Measurements from ENCODE around the gene ZFP36L2. TPM values are rescaled to one million over a fixed set of nuclear protein-coding genes. Genes with fewer than 3 reads are reported as not detected.

ZFP36L2 gene
- total and polyA plus RNA-seq, 10 of the 15 experiments (the other 5 are each of a cell fraction or from before 2014, with no cell fraction given): 4.3 to 64.9 (median 19.5) TPM

DNA sequence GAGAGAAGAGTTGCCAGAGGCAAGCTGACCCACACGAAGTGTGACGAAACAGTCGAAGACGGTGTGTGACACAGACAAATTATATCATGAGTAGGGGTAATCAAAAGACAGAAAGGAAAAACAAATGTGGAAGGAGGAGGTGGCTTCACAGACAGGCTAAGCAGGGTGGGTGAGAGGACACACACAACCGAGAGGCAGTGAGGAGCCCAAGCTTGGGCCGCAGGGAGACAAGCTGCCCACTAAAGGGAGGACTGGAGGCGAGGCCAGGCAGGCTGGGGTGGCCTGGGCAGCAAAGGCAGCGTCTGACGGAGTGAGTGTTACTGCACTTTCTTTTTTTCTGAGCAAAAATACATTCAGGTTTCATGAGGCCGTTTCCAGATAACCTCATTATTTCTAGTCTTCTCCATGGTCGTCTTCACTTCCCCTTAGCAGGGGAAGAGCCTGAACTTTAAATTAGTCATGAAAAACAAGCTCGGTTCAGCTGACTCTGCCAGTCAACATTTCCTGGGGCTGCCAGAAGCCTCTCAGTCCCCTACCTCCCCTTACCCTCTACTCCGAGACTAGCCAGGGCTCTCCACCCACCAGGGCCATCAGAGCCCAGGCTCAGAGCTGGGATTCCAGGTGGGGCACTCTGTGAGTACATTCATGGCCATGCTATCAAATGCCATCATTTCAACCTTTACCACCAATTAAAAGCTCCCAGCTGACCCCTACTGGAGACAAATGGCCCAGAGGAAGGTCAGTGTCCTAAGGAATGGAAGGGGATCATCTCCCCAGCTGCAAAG lies 13.8 kb upstream of the ZFP36L2 start (continued):
- TF ChIP-seq, protein P1, sequence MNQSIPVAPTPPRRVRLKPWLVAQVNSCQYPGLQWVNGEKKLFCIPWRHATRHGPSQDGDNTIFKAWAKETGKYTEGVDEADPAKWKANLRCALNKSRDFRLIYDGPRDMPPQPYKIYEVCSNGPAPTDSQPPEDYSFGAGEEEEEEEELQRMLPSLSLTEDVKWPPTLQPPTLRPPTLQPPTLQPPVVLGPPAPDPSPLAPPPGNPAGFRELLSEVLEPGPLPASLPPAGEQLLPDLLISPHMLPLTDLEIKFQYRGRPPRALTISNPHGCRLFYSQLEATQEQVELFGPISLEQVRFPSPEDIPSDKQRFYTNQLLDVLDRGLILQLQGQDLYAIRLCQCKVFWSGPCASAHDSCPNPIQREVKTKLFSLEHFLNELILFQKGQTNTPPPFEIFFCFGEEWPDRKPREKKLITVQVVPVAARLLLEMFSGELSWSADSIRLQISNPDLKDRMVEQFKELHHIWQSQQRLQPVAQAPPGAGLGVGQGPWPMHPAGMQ (IDR thresholded peaks at IDR 0.05; ENCODE audit: borderline replicate concordance): no peak
- no peak for TF ChIP-seq MEF2B (IDR thresholded peaks at IDR 0.05; ENCODE audit: partially characterized antibody, poor library complexity, severe bottlenecking)
- no peak for TF ChIP-seq STAT1 (conservative IDR thresholded peaks at IDR 0.05)
- TF ChIP-seq NR2C1 (IDR thresholded peaks at IDR 0.05): no peak
- TF ChIP-seq SPI1 (IDR thresholded peaks at IDR 0.05; ENCODE audit: borderline replicate concordance, insufficient read depth, low read depth, low read length): peak; percentile 81
- no peak for TF ChIP-seq KAT2A (conservative IDR thresholded peaks at IDR 0.05; ENCODE audit: control insufficient read depth, low read depth, low read length)
- TF ChIP-seq SREBF1 (IDR thresholded peaks at IDR 0.05; ENCODE audit: low read length): no peak
- TF ChIP-seq, protein P2, sequence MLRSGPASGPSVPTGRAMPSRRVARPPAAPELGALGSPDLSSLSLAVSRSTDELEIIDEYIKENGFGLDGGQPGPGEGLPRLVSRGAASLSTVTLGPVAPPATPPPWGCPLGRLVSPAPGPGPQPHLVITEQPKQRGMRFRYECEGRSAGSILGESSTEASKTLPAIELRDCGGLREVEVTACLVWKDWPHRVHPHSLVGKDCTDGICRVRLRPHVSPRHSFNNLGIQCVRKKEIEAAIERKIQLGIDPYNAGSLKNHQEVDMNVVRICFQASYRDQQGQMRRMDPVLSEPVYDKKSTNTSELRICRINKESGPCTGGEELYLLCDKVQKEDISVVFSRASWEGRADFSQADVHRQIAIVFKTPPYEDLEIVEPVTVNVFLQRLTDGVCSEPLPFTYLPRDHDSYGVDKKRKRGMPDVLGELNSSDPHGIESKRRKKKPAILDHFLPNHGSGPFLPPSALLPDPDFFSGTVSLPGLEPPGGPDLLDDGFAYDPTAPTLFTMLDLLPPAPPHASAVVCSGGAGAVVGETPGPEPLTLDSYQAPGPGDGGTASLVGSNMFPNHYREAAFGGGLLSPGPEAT (IDR thresholded peaks at IDR 0.05; ENCODE audit: low read depth): 0 out of 2 replicates have a peak, but pooled peaks have one; percentile 42
- peak; percentile 15; the same call in 1 of the 2 replicates for TF ChIP-seq RAD21 (IDR thresholded peaks at IDR 0.05; ENCODE audit: insufficient read depth, low read depth, low read length)
- TF ChIP-seq, protein P3, sequence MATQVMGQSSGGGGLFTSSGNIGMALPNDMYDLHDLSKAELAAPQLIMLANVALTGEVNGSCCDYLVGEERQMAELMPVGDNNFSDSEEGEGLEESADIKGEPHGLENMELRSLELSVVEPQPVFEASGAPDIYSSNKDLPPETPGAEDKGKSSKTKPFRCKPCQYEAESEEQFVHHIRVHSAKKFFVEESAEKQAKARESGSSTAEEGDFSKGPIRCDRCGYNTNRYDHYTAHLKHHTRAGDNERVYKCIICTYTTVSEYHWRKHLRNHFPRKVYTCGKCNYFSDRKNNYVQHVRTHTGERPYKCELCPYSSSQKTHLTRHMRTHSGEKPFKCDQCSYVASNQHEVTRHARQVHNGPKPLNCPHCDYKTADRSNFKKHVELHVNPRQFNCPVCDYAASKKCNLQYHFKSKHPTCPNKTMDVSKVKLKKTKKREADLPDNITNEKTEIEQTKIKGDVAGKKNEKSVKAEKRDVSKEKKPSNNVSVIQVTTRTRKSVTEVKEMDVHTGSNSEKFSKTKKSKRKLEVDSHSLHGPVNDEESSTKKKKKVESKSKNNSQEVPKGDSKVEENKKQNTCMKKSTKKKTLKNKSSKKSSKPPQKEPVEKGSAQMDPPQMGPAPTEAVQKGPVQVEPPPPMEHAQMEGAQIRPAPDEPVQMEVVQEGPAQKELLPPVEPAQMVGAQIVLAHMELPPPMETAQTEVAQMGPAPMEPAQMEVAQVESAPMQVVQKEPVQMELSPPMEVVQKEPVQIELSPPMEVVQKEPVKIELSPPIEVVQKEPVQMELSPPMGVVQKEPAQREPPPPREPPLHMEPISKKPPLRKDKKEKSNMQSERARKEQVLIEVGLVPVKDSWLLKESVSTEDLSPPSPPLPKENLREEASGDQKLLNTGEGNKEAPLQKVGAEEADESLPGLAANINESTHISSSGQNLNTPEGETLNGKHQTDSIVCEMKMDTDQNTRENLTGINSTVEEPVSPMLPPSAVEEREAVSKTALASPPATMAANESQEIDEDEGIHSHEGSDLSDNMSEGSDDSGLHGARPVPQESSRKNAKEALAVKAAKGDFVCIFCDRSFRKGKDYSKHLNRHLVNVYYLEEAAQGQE (IDR thresholded peaks at IDR 0.05; ENCODE audit: low read depth, low read length): no peak
- 0 out of 2 replicates have a peak, but pooled peaks have one; percentile 17 for TF ChIP-seq DPF2 (IDR thresholded peaks at IDR 0.05)
- TF ChIP-seq EGR1 (IDR thresholded peaks at IDR 0.05; ENCODE audit: borderline replicate concordance in 1 of 2, low read depth in 2 of 2, low read length in 2 of 2): no peak
- TF ChIP-seq, protein P4, sequence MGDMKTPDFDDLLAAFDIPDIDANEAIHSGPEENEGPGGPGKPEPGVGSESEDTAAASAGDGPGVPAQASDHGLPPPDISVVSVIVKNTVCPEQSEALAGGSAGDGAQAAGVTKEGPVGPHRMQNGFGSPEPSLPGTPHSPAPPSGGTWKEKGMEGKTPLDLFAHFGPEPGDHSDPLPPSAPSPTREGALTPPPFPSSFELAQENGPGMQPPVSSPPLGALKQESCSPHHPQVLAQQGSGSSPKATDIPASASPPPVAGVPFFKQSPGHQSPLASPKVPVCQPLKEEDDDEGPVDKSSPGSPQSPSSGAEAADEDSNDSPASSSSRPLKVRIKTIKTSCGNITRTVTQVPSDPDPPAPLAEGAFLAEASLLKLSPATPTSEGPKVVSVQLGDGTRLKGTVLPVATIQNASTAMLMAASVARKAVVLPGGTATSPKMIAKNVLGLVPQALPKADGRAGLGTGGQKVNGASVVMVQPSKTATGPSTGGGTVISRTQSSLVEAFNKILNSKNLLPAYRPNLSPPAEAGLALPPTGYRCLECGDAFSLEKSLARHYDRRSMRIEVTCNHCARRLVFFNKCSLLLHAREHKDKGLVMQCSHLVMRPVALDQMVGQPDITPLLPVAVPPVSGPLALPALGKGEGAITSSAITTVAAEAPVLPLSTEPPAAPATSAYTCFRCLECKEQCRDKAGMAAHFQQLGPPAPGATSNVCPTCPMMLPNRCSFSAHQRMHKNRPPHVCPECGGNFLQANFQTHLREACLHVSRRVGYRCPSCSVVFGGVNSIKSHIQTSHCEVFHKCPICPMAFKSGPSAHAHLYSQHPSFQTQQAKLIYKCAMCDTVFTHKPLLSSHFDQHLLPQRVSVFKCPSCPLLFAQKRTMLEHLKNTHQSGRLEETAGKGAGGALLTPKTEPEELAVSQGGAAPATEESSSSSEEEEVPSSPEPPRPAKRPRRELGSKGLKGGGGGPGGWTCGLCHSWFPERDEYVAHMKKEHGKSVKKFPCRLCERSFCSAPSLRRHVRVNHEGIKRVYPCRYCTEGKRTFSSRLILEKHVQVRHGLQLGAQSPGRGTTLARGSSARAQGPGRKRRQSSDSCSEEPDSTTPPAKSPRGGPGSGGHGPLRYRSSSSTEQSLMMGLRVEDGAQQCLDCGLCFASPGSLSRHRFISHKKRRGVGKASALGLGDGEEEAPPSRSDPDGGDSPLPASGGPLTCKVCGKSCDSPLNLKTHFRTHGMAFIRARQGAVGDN (IDR thresholded peaks at IDR 0.05): no peak
- TF ChIP-seq, protein P5, sequence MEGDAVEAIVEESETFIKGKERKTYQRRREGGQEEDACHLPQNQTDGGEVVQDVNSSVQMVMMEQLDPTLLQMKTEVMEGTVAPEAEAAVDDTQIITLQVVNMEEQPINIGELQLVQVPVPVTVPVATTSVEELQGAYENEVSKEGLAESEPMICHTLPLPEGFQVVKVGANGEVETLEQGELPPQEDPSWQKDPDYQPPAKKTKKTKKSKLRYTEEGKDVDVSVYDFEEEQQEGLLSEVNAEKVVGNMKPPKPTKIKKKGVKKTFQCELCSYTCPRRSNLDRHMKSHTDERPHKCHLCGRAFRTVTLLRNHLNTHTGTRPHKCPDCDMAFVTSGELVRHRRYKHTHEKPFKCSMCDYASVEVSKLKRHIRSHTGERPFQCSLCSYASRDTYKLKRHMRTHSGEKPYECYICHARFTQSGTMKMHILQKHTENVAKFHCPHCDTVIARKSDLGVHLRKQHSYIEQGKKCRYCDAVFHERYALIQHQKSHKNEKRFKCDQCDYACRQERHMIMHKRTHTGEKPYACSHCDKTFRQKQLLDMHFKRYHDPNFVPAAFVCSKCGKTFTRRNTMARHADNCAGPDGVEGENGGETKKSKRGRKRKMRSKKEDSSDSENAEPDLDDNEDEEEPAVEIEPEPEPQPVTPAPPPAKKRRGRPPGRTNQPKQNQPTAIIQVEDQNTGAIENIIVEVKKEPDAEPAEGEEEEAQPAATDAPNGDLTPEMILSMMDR (IDR thresholded peaks at IDR 0.05 in 2 of 3, conservative IDR thresholded peaks at IDR 0.05 in 1 of 3; ENCODE audit: control insufficient read depth in 2 of 3, extremely low read depth in 1 of 3, insufficient read depth in 1 of 3, low read depth in 3 of 3, low read length in 3 of 3): peak; percentile 16 to 26 (median 22); a peak in 3 of 6 replicates
- no peak for TF ChIP-seq KDM1A (IDR thresholded peaks at IDR 0.05; ENCODE audit: borderline replicate concordance)
